PC-3 (cell line): ENCODE results near the gene NTNG1. TPM values are rescaled to one million over a fixed set of nuclear protein-coding genes. Genes with fewer than 3 reads are reported as not detected.
A peak's percentile ranks its signal among the peaks of the same experiment; 100 is the strongest.

Source experiments
- ATAC-seq: fragments of 200-7000 bp; cut with Tn5 transposase; 2 replicates; pipeline ENCODE4 v1.9.1; 2020; ENCODE audit warnings: mild to moderate bottlenecking, moderate library complexity
- BruUV-seq: library from RNA; stranded (reverse); fragments of 400-500 nt; replicated peaks from 2 replicates; lab custom pipeline; 2021; lab: Mats Ljungman, UMichigan
- CTCF ChIA-PET: fragments of 300-600 bp; sonication (Branson Sonifier 250); formaldehyde crosslinking; loops from one replicate; lab custom pipeline; 2022; ENCODE audit warnings: antibody characterized with exemption; lab: Charles Lee
- POLR2A ChIA-PET: fragments of 300-600 bp; sonication (Branson Sonifier 250); formaldehyde crosslinking; loops from one replicate; lab custom pipeline; 2022; ENCODE audit warnings: antibody characterized with exemption; ENCODE audit not compliant: unreplicated experiment; lab: Charles Lee
- DNase-seq: peaks from one replicate; pipeline ENCODE4 v3.0.0-alpha.2; 2015
- H2AFZ ChIP-seq: fragments of 300-600 bp; sonication (generic); 2 replicates; pipeline ENCODE4 v1.6.0; 2016; ENCODE audit warnings: antibody characterized with exemption, low read length
- H3F3A ChIP-seq: fragments of 300-600 bp; sonication (generic); one replicate; pipeline ENCODE4 v1.6.0; 2017; ENCODE audit warnings: antibody characterized with exemption, low read length, control low read depth, mild to moderate bottlenecking; ENCODE audit not compliant: unreplicated experiment
- H3K27ac ChIP-seq: fragments of 300-600 bp; sonication (generic); 2 replicates; pipeline ENCODE4 v1.5.1; 2016; ENCODE audit warnings: mild to moderate bottlenecking, low read length
- H3K27me3 ChIP-seq: fragments of 300-600 bp; sonication (generic); 2 replicates; pipeline ENCODE4 v1.6.1; 2016; ENCODE audit warnings: low read length, mixed read lengths
- H3K36me3 ChIP-seq: fragments of 300-600 bp; sonication (generic); 2 replicates; pipeline ENCODE4 v1.6.1; 2016; ENCODE audit warnings: low read depth, mixed run types, low read length, mixed read lengths
- H3K4me1 ChIP-seq: fragments of 300-600 bp; sonication (generic); 2 replicates; pipeline ENCODE4 v1.5.1; 2016; ENCODE audit warnings: low read length; ENCODE audit not compliant: insufficient read depth
- H3K4me2 ChIP-seq: fragments of 300-600 bp; sonication (generic); 2 replicates; pipeline ENCODE4 v1.6.0; 2016; ENCODE audit warnings: low read length
- H3K4me3 ChIP-seq: fragments of 300-600 bp; sonication (generic); 2 replicates; pipeline ENCODE4 v1.5.1; 2016; ENCODE audit warnings: mild to moderate bottlenecking, low read length, mixed read lengths
- H3K79me2 ChIP-seq: fragments of 300-600 bp; sonication (generic); 2 replicates; pipeline ENCODE4 v1.6.1; 2017; ENCODE audit warnings: low read length, mixed read lengths
- H3K9ac ChIP-seq: fragments of 300-600 bp; sonication (generic); 2 replicates; pipeline ENCODE4 v1.6.0; 2016; ENCODE audit warnings: mild to moderate bottlenecking, low read length
- H3K9me2 ChIP-seq: fragments of 300-600 bp; sonication (generic); replicated peaks from 2 replicates; pipeline ENCODE4 v1.6.1; 2016; ENCODE audit warnings: mixed run types, low read length, mixed read lengths
- H3K9me3 ChIP-seq: fragments of 300-600 bp; sonication (generic); 2 replicates; pipeline ENCODE4 v1.6.1; 2016; ENCODE audit warnings: low read length, mixed read lengths
- H4K20me1 ChIP-seq: fragments of 300-600 bp; sonication (generic); 2 replicates; pipeline ENCODE4 v1.6.1; 2016; ENCODE audit warnings: low read length, mixed read lengths
- CTCF ChIP-seq: fragments of 300-600 bp; sonication (generic); conservative IDR thresholded peaks from 2 replicates; pipeline ENCODE4 v1.5.1; 2017; ENCODE audit warnings: antibody characterized with exemption, low read depth, mild to moderate bottlenecking, low read length
- EZH2 ChIP-seq: fragments of 300-600 bp; sonication (generic); IDR thresholded peaks from one replicate; pipeline ENCODE4 v1.6.1; 2017; ENCODE audit warnings: antibody characterized with exemption, mild to moderate bottlenecking, low read length; ENCODE audit not compliant: unreplicated experiment
- EZH2phosphoT487 ChIP-seq: fragments of 300-600 bp; sonication (generic); IDR thresholded peaks from 2 replicates; pipeline ENCODE4 v1.6.1; 2018; ENCODE audit warnings: mild to moderate bottlenecking, antibody characterized with exemption, low read length, borderline replicate concordance
- intact Hi-C: fragments of 100-400 bp; cut with micrococcal nuclease; formaldehyde crosslinking; loops from 2 replicates; pipeline ENCODE4 v1.9.0; 2023
- total RNA-seq: library from RNA; depleted of rRNA; stranded (reverse); fragments of >200 nt; gene quantifications from 2 replicates; pipeline ENCODE4 v1.2.3, GENCODE V29; 2014

The NTNG1 gene
- total RNA-seq, 1 experiment from 2014 or later: 6.7 TPM

DNA sequence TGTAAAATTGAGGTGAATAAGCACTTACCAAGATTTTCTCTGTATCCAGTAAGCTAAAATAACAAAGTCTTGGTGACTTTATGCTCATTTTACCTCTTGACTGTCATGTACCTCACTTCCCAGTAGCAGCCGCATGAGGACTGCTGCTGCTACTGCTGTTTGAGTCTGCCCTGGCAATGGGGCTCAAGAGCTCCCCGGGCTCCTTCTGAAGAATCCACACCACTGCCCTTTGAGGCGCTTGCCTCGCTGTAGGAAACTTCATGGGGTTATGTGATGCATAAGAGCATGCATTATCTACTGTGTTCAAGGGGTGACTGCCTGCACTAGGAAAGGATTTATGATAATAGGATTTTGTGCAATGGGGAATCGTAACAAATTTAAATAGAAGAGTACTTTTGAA lies 113.5 kb downstream of the NTNG1 start:
- Histone ChIP-seq H3K9ac (no peak overlapping the region), H3K9me3 (no peaks in the 10 kb centered on the region), H3K4me2 (no peak overlapping the region), H3K27ac (no peak overlapping the region), H3K36me3 (no peaks in the 10 kb centered on the region), H3K9me2 (no peaks in the 10 kb centered on the region), H3K79me2 (no peaks in the 10 kb centered on the region), H3K4me3 (no peak overlapping the region), H3F3A (no peaks in the 10 kb centered on the region), H3K27me3 (no peaks in the 10 kb centered on the region), H2AFZ (no peak overlapping the region), H3K4me1 (peaks cover 29% of the 10 kb centered on the region), H4K20me1 (no peaks in the 10 kb centered on the region)
- TF ChIP-seq EZH2 (no peak), CTCF (no peak)
- ChIA-PET CTCF (no interaction called here), POLR2A (no interaction called here)
- DNase-seq (no peak), ATAC-seq (no peak)
- BruUV-seq: no TSS peak
- intact Hi-C loops: no loop called here

GRCh38 chr1:107255469-107255868 lies 114.6 kb downstream of the NTNG1 start:
- no peak overlapping the region for H3K4me3 ChIP-seq
- TF ChIP-seq EZH2: no peak
- no peak for TF ChIP-seq EZH2phosphoT487
- TF ChIP-seq CTCF: no peak
- peaks cover 20% of the 10 kb centered on the region for H3K4me1 ChIP-seq
- no peaks in the 10 kb centered on the region for H3K9me2 ChIP-seq
- H4K20me1 ChIP-seq: no peaks in the 10 kb centered on the region
- no peak overlapping the region for H3K9ac ChIP-seq
- H3F3A ChIP-seq: no peaks in the 10 kb centered on the region
- H3K36me3 ChIP-seq: no peaks in the 10 kb centered on the region
- no peaks in the 10 kb centered on the region for H3K9me3 ChIP-seq
- H3K27ac ChIP-seq: no peak overlapping the region
- no peak overlapping the region for H2AFZ ChIP-seq
- ATAC-seq (no peak), DNase-seq (peak; percentile 72)
- intact Hi-C loops: no loop called here
- H3K27me3 ChIP-seq: no peaks in the 10 kb centered on the region
- H3K4me2 ChIP-seq: peak overlapping the region; percentile 39
- ChIA-PET CTCF (no interaction called here), POLR2A (no interaction called here)
- BruUV-seq: no TSS peak
- no peaks in the 10 kb centered on the region for H3K79me2 ChIP-seq

DNA sequence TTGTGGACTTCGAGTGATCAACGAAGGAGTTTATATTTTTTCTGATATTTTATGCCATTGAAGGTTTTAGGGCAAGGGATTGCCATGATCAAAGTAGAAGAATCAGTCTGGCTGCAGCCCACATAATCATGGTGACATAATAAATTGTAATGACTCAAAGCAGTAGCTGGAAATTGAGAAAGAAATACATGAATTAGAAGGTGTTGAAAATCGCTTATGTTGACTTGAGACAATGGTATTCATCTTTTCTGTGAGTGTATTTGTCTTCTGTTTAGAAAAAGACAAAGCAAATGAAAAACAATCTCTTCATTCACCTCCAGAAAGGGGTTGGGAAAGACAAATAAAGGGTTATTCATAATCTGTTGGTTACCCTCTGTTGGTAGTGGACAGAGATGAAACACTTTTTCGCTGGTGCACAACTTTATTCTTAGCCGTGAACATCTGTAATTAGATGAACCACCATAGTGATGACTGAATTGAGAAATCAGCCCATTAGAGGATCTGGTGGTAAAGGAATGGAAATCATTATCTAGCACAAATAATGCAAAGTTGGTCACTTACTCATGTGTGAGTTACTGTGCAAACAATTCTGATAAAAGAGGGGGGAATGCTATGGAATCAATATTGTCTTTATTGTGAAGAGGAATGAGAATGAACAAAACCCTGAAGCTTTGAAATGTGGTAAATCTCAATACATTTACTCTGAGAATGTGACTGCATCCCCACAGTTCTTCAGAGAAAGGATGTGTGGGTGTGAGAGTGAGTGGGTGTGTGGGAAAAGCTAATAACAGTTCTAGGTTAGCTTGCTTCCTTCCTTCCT lies 121.8 kb downstream of the NTNG1 start:
- BruUV-seq: no TSS peak
- H3F3A ChIP-seq: no peaks in the 10 kb centered on the region
- no peaks in the 10 kb centered on the region for H3K9me3 ChIP-seq
- DNase-seq: peak; percentile 86
- H3K79me2 ChIP-seq: no peaks in the 10 kb centered on the region
- H3K9ac ChIP-seq: peak overlapping the region; percentile 28
- no peak overlapping the region for H3K4me3 ChIP-seq
- no peak for TF ChIP-seq EZH2phosphoT487
- no peak for TF ChIP-seq EZH2
- TF ChIP-seq CTCF: no peak
- no peak overlapping the region for H2AFZ ChIP-seq
- H3K36me3 ChIP-seq: no peaks in the 10 kb centered on the region
- H3K4me1 ChIP-seq: peaks cover 36% of the 10 kb centered on the region
- ChIA-PET POLR2A (no interaction called here), CTCF (interaction anchor here (0.6 kb wide), 1 partner anchor 11 kb away, joined by 3 read pairs; no protein-coding TSS in a partner anchor)
- peak overlapping the region; percentile 29 for H3K4me2 ChIP-seq
- intact Hi-C loops: loop anchor here (10.0 kb wide), 1 partner anchor 172 kb away; no protein-coding TSS in a partner anchor
- no peaks in the 10 kb centered on the region for H3K9me2 ChIP-seq
- peak; percentile 79 for ATAC-seq
- H3K27me3 ChIP-seq: no peaks in the 10 kb centered on the region
- peak overlapping the region; percentile 80 for H3K27ac ChIP-seq
- H4K20me1 ChIP-seq: no peaks in the 10 kb centered on the region
